ENCODE data around the gene SMIM20.

The SMIM20 gene

GRCh38 chr4:25954293-25954904, 40.4 kb downstream of the SMIM20 start:
- no peak for DNase-seq (ENCODE audit: low read depth)

GRCh38 chr4:25955705-25956104, 41.7 kb downstream of the SMIM20 start:
- no peak for DNase-seq (ENCODE audit: low read depth)

DNA sequence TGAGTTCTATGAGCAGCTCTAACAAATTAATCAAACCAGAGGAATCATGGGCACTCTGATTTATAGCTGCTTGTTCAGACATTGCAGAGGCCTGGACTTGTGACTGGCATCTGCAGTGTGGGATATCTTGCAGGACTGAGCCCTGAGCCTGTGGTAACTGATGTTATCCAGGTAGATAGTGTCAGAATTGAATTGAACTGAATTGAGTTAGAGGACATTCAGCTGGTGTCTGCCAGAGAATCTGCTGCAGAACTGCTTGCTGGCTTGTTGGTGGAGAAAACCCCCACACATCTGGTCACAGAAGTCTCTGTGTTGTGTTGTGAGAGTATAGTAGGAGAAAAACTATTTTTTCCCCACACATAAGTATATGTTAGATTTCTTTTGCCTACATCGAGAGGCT, 42.2 kb downstream of the SMIM20 start:
- no peak for DNase-seq (ENCODE audit: low read depth)

- no peak for DNase-seq (ENCODE audit: low read depth)
These were observed 44.1 kb downstream of the SMIM20 start for GRCh38 chr4:25958110-25958509.

DNA sequence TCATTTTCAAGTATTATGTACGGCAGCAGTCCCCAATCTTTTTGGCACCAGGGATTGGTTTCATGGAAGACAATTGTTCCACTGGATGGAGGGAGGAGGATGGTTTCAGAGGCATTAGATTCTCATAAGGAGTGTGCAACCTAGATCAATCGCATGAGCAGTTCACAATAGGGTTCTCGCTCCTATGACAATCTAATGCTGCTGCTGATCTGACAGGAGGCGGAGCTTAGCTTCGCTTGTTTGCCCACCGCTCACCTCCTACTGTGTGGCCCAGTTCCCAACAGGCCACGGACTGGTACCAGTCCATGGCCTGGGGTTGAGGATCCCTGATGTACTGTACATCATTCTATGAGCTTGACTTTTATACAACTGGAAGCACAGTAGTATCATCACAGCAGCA, 48.4 kb downstream of the SMIM20 start:
- DNase-seq (ENCODE audit: low read depth): no peak

DNA sequence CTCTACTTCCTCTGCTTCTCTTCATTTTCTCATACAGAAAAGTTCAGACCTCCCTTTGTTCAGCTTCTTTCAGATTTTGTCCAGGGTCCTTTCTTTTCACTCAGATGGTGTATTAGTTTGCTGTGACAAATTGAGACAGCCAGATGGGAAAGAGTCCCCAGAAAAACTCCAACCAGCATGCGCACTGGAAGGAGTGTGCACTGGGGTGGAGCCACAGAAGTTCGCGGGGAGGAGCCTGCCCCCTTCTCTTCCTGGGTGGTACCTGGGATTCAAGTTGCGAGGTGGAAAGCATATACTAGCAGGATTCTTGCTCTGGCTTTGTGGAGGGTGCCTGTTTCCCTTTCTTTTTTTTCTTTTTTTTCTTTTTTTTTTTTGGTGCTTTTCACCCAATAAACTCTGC, 51.6 kb downstream of the SMIM20 start:
- no peak for DNase-seq (ENCODE audit: low read depth)

DNA sequence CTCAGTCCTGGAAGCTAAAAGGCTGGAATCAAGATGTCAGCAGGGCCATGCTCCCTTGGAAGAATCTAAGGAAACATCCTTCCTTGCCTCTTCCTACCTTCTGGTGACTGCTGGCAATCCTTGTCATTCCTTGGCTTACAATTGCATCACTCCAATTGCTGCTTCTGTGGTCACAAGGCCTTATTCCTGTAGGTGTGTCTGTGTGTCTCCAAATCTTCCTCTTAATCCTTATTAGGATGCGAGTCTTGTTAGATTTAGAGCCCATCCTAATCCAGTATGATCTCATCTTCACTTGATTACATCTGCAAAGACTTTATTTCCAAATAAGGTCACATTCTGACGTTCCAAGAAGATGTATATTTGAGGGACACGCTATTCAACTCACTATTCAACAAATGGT, 52.2 kb downstream of the SMIM20 start:
- no peak for DNase-seq (ENCODE audit: low read depth)

- DNase-seq (ENCODE audit: low read depth): no peak
These were observed 55.5 kb downstream of the SMIM20 start for GRCh38 chr4:25969374-25970155.

- DNase-seq (ENCODE audit: low read depth): no peak
These were observed 56.2 kb downstream of the SMIM20 start for GRCh38 chr4:25970226-25970675.

DNA sequence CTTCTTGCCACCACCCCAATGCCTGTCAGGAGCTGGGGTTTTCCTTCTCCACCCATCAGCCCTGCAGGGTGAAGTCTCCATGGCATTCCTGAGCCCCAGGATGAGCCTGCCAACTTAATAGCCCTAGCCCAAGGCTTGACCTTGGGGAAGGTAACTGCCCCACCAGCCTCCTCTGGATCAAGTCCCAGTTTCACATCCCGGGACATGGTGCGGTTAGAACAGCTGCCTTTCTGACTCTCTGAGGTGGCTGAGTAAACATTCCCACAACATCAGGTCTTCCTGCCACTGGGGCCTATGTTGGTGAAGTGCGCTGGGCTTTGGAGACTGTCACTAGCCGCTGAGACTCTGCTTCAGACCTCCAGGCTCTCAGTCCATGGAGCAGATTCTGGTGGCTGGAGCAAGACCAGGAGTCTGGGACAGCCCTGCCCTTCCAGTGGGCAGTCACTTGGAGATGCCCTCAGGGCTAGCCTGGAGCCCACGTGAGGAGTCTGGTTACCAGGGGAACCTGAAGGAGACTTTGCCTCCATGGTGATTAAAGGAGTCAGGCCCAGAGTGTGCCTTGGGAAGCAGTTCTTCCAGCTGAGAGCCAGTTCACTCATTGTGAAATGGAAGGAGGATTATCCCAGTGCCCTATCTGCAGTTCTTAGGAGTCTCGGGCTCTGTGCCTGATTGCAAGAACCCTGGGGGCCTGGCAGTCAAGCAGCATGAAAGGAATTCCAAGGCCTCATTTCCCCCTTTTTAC, 56.8 kb downstream of the SMIM20 start:
- no peak for DNase-seq (ENCODE audit: low read depth)

- no peak for DNase-seq (ENCODE audit: low read depth)
These were observed 58.3 kb downstream of the SMIM20 start for GRCh38 chr4:25972366-25972765.

DNA sequence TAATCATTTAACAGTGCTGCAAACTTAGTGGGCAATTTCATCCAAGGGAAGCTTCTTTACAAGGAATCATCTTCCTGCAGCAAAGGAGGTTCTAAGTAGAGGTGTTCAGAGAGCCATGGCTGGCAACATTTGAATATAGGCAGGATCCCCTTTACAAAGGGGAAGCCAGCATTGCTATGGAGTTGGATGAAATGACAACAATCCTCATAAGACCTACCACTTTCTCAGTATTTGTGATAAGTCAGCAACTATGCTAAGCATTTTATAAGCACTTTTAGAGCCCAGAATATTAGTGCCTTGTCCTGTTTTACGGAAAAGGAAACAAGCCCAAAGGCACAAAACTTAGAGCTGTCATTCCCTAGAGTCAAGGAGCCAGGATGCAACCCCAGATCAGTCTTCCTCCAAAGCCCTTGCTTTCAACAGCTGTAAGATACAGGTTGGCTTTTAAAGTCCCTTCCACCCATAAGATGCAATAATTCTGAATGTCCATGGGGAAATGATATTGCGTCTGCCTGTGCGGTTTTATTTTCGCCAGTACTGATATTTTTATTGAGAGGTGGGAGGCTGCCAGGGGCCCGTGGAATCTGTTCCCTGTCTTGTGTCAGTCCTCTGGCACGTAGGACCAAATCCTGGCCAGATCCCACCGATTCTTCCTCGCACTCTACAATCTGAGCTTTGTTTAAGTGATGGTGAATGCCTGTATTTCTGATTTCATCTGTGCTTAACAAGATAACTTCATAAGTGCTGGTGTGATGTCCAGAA, 59.1 kb downstream of the SMIM20 start:
- DNase-seq (ENCODE audit: low read depth): no peak

DNA sequence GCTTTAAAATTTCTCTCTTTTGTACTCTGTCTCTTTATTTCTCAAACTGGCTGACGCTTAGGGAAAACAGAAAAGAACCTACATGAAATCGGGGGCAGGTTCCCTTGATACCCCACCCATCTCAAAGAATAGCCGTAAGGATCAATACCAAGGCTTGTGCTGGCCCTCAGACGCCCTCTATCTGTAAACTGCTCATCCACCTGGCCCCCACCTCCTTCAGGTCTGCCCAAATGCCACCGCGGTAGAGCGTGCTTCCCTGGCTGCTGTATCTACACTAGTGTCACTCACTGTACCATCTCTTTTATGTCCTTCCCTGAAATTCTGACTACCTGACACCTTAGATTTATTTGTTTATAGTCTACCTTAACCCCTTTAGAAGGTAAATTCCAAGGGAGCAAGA, 62.8 kb downstream of the SMIM20 start:
- no peak for DNase-seq (ENCODE audit: low read depth)

- DNase-seq (ENCODE audit: low read depth): no peak
These were observed 63.6 kb downstream of the SMIM20 start for GRCh38 chr4:25977397-25978170.

- no peak for DNase-seq (ENCODE audit: low read depth)
These were observed 64.3 kb downstream of the SMIM20 start for GRCh38 chr4:25978327-25978726.

Measured in T-helper 22 cell (primary cell).